Epithelial cell of proximal tubule (primary cell): ENCODE data around the gene PLK5. TPM values are rescaled to one million over a fixed set of nuclear protein-coding genes. Genes with fewer than 3 reads are reported as not detected.
A peak's percentile ranks its signal among the peaks of the same experiment; 100 is the strongest.

Experiments
- DNase-seq: peaks from one replicate; pipeline ENCODE4 v3.0.0-alpha.2; 2011; ENCODE audit warnings: low read depth
- H3K4me3 ChIP-seq: 2 replicates; pipeline ENCODE4 v1.5.1; 2011; ENCODE audit warnings: low read depth, mild to moderate bottlenecking, low read length
- total RNA-seq: library from RNA; depleted of rRNA; stranded (reverse); fragments of >200 nt; gene quantifications from 2 replicates; pipeline ENCODE4 v1.2.3, GENCODE V29; 2015
- TF ChIP-seq, protein P1 (sequence below): conservative IDR thresholded peaks from 2 replicates; pipeline ENCODE4 v1.5.1; 2012; ENCODE audit warnings: low read depth, mild to moderate bottlenecking, low read length

PLK5 gene
- total RNA-seq, 1 donor from 2014 or later = not detected

DNA sequence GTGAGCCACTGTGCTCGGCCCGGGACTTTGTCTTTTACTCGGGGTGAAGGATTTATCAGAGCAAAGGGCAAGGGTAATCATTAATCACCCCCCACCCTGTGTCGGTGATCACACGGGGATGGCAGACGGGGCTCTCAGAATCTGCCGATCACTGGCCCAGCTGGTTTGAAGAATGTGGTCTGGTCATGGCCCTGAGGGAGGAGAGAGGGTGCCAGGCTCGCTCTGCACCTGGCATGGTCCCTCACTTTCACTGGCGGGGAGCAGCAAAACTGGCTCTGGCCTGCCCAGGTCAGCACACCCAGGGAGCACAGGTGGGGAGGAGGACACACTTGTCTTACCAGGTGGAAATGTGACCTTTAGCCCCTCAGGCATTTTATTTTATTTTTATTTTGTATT, 22.7 kb upstream of the PLK5 start:
- DNase-seq = peak; percentile 23
- H3K4me3 ChIP-seq = no peak overlapping the region
- TF ChIP-seq, protein P1, sequence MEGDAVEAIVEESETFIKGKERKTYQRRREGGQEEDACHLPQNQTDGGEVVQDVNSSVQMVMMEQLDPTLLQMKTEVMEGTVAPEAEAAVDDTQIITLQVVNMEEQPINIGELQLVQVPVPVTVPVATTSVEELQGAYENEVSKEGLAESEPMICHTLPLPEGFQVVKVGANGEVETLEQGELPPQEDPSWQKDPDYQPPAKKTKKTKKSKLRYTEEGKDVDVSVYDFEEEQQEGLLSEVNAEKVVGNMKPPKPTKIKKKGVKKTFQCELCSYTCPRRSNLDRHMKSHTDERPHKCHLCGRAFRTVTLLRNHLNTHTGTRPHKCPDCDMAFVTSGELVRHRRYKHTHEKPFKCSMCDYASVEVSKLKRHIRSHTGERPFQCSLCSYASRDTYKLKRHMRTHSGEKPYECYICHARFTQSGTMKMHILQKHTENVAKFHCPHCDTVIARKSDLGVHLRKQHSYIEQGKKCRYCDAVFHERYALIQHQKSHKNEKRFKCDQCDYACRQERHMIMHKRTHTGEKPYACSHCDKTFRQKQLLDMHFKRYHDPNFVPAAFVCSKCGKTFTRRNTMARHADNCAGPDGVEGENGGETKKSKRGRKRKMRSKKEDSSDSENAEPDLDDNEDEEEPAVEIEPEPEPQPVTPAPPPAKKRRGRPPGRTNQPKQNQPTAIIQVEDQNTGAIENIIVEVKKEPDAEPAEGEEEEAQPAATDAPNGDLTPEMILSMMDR = no peak

DNA sequence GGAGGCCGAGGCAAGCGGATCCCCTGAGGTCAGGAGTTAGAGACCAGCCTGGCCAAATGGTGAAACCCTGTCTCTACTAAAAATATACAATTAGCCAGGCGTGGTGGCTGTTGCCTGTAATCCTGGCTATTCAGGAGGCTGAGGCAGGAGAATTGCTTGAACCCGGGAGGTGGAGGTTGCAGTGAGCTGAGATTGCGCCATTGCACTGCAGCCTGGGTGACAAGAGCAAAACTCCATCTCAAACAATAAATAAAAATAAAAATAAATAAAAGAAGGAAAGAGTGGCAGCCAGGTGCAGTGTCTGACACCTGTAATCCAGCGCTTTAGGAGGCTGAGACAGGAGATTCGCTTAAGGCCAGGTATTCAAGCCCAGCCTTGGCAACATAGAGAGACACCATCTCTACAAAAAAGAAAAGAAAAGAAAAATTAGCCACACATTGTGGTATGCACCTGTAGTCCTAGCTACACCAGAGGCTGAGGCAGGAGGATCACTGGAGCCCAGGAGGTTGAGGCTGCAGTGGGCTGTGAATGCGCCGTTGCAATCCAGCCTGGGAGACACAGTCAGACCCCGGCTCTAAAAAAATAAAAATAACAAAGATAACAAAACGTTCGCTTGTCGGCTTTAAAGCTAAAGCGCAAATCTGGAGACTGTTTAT, 21.3 kb upstream of the PLK5 start:
- TF ChIP-seq, protein P1 = no peak
- H3K4me3 ChIP-seq = no peak overlapping the region
- DNase-seq = no peak

DNA sequence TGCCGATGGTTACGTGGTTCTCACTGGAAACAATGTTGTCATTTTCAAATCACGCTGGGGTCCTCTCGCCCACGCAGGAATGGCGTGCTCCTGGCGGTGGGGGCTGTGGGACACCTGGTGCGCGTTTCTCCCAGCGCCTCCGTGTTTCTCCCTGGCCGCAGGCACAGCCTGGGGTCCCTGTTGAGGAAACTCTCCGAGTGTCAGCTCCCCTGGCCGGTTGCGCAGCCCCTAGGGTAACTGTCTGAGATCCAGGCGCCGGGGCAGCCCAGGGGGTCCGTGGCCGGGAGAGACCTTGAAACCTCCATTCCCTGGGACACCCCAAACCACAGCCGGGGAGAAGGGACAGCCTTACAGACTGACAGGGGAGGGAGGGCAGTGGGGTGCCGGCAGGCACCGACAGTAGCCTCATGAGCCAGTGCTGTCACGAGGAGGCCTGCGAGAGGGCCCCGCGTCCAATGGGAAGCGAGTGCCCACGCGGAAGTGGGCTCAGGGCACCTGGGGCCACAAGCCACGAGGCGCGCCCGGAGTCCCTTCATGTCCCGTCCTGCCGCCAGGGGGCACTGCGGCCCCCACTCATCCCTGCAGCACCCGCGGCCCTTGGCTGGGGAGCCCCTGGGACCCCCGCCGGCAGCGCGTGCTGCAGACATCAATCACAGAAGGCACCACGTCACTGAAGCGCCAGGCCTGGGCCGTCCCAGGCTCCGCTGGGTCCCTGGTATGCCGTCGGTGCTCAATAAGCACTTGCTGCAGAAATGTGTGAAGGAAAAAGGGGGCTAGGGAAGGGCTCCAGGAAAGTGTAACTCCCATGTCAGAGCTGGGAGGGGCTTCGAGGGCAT, 20.6 kb upstream of the PLK5 start:
- peak overlapping the region; percentile 6 for H3K4me3 ChIP-seq
- DNase-seq = no peak
- TF ChIP-seq, protein P1 = peak; percentile 69

DNA sequence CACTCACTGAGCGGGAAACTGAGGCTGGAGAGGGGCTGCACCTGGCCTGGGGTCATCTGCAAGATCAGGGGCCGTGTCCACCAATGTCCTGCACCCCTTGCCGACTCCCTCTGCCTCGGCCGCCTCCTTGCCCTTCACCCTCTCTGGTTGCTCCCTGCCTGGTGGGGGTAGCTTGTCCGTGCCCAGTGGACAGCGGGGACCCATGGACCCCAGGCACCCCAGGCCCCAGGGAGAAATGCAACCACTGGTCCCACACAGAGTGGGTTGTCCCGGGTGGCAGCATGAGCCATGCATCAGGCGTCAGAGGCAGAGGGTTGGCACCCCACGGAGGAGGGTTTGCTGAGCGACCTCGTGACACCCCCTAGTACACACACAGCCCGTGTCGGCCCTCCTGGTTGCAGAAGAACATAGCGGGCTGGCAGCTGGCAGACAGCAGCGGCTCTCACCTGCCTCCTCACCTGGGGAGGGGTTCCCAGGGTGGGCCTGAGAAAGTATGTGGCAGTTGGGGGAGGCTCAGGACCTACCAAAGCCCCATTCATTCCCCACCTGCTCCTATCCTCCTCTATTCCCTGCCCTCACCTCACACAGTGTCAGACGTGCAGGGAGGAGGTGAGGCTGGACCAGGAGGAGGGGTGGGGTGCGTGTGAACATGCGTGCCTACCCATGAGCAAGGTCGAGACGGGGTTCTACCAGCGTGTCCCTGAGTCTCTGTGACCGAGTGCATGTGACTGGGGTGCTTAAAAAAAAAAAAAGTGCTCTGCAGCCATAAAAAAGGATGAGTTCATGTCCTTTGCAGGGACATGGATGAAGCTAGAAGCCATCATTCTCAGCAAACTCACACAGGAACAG, 19.7 kb upstream of the PLK5 start:
- no peak for DNase-seq
- TF ChIP-seq, protein P1 = no peak
- no peak overlapping the region for H3K4me3 ChIP-seq

DNA sequence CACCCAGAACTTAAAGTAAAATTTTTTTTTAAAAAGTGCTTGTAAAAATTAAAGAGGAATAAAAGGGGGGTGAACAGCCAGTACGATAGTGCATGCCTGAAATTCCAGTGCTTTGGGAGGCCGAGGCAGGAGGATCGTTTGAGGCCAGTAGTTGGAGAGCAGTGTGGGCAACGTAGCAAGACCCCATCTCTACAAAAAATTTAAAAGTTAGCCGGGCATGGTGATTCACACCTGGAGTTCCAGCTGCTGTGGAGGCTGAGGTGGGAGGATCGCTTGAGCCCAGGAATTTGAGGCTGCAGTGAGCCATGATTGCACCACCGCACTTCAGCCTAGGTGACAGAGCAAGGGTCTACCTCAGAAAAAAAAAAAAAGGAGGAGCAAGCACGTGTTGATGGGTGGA, 18.9 kb upstream of the PLK5 start:
- no peak overlapping the region for H3K4me3 ChIP-seq
- no peak for DNase-seq
- TF ChIP-seq, protein P1 = no peak

DNA sequence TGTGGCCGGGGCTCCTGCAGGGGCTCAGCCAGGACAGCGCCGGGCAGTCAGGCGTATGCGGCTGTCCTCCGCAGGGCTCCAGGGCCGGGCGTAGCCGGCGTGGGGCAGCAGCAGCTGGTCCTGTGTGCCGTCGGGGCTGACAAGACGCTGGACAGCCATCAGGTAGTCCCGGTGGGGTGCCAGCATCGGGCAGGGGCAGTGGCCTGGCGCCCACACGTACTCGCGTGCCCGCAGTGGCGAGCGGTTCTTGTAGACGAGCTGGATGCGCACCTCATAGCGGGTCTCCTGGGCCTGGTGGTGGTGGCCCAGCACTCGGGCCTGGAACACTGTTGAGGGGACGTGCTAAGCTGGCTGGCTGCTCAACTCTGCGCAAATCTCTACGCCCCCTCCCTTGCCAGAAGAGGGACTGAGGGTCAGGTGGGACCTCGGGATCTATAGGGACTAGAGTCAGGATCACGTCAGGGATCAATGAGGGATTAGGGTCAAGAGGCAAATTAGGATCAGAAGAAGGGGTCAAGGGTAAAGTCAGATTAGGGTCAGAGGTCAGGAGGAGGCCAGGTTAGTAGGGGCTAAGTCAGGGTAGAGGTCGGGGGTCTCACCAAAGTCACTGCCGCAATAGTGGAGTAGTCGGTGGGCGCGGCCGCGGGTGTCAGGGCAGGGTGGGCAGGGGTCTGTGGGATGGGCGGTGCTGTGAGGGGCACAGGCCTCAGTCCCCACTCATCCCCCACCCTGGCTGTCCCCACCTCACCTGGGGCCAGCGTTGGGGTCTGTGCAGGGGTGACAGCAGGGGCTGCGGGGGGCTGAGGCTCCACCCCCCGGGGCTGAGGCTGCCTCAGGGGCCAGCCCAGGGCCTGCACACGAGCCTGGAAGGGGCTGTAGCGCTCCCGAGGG, 17.6 kb upstream of the PLK5 start:
- TF ChIP-seq, protein P1 = no peak
- no peak for DNase-seq
- no peak overlapping the region for H3K4me3 ChIP-seq
